H1 (cell line): Measurements from ENCODE around the gene ZBTB26. TPM values are rescaled to one million over a fixed set of nuclear protein-coding genes. Genes with fewer than 3 reads are reported as not detected.

Experiments used
- CTCF ChIA-PET: fragments of 300-600 bp; sonication (Branson Sonifier 250); formaldehyde crosslinking; loops from one replicate; lab custom pipeline; 2021; ENCODE audit not compliant: partially characterized antibody; lab: Charles Lee
- POLR2A ChIA-PET: fragments of 300-600 bp; sonication (Branson Sonifier 250); formaldehyde crosslinking; loops from one replicate; lab custom pipeline; 2021; ENCODE audit warnings: inconsistent platforms; ENCODE audit not compliant: partially characterized antibody; lab: Charles Lee
- DNase-seq, 2 experiments: peaks; one replicate each; pipeline versions ENCODE4 v3.0.0 to v3.0.0-alpha.2; 2010 to 2022; ENCODE audit warnings: low spot score in 2 of 2, low read depth in 1 of 2, mixed read lengths in 1 of 2
- FAIRE-seq: peaks from 2 replicates; lab custom pipeline; 2011; peaks lifted over from hg19 to GRCh38; lab: Jason Lieb, UNC
- H2AFZ ChIP-seq: 2 replicates; pipeline ENCODE4 v1.8.1; 2012; ENCODE audit warnings: low read length, inconsistent platforms
- H2AK5ac ChIP-seq: 2 replicates; pipeline ENCODE4 v1.6.1; 2013; ENCODE audit warnings: low read depth, low read length
- H2BK120ac ChIP-seq: replicated peaks from 2 replicates; pipeline ENCODE3; 2013; ENCODE audit warnings: low read depth, low read length, inconsistent platforms
- H2BK12ac ChIP-seq: 2 replicates; pipeline ENCODE4 v1.6.1; 2013; ENCODE audit warnings: low read depth, low read length
- H2BK15ac ChIP-seq: 2 replicates; pipeline ENCODE4 v1.6.1; 2013; ENCODE audit warnings: low read length
- H2BK20ac ChIP-seq: 2 replicates; pipeline ENCODE4 v1.6.1; 2013; ENCODE audit warnings: low read length
- H2BK5ac ChIP-seq: 2 replicates; pipeline ENCODE4 v1.6.1; 2013; ENCODE audit warnings: low read depth, low read length
- H3K14ac ChIP-seq: 2 replicates; pipeline ENCODE4 v1.6.1; 2013; ENCODE audit warnings: inconsistent platforms; ENCODE audit not compliant: insufficient read length
- H3K18ac ChIP-seq: 2 replicates; pipeline ENCODE4 v1.6.1; 2013; ENCODE audit warnings: low read length; ENCODE audit errors: extremely low read depth
- H3K23ac ChIP-seq: 2 replicates; pipeline ENCODE4 v1.6.1; 2013; ENCODE audit warnings: inconsistent platforms; ENCODE audit not compliant: insufficient read length
- H3K23me2 ChIP-seq: 2 replicates; pipeline ENCODE4 v1.6.1; 2013; ENCODE audit warnings: low read depth, low read length
- H3K27ac ChIP-seq: 2 replicates; pipeline ENCODE4 v1.6.1; 2011; ENCODE audit warnings: low read depth, low read length, inconsistent platforms
- H3K27me3 ChIP-seq, 4 experiments: replicated peaks in 1 of 4; 1 replicate in 1 of 4; 2 replicates in 3 of 4; pipeline versions ENCODE4 v1.6.1 to v1.8.1; 2011 to 2013; ENCODE audit warnings: low read length in 3 of 4, mild to moderate bottlenecking in 3 of 4, inconsistent platforms in 2 of 4, mixed read lengths in 2 of 4, moderate library complexity in 1 of 4; ENCODE audit not compliant: control insufficient read depth in 3 of 4, insufficient read depth in 3 of 4; ENCODE audit errors: extremely low read depth in 1 of 4
- H3K36me3 ChIP-seq, 4 experiments: 2 replicates each; pipeline versions ENCODE4 v1.6.1 to v1.8.1; 2011 to 2013; ENCODE audit warnings: mild to moderate bottlenecking in 4 of 4, low read length in 3 of 4, moderate library complexity in 2 of 4, control low read depth in 1 of 4, inconsistent platforms in 1 of 4; ENCODE audit not compliant: insufficient read depth in 4 of 4, control insufficient read depth in 2 of 4
- H3K4ac ChIP-seq: replicated peaks from 2 replicates; pipeline ENCODE3; 2013; ENCODE audit warnings: low read length, low read depth, mixed read lengths, inconsistent platforms; ENCODE audit not compliant: insufficient read length
- H3K4me1 ChIP-seq, 4 experiments: replicated peaks in 1 of 4; 1 replicate in 1 of 4; 2 replicates in 3 of 4; pipeline versions ENCODE4 v1.6.1 to v1.8.1; 2011 to 2013; ENCODE audit warnings: low read length in 3 of 4, inconsistent platforms in 2 of 4, mixed read lengths in 1 of 4; ENCODE audit not compliant: insufficient read depth in 4 of 4, control insufficient read depth in 3 of 4
- H3K4me2 ChIP-seq, 2 experiments: 2 replicates each; pipeline versions ENCODE4 v1.6.1 to v1.8.1; 2011 to 2013; ENCODE audit warnings: low read depth in 2 of 2, low read length in 2 of 2, control low read depth in 1 of 2, inconsistent platforms in 1 of 2, mild to moderate bottlenecking in 1 of 2; ENCODE audit not compliant: insufficient read depth in 1 of 2
- H3K4me3 ChIP-seq, 4 experiments: fragments of 200-600, 300-600 bp in 1 of 4; sonication (generic), shearing (Covaris generic), sonication (Bioruptor Twin) in 1 of 4; 2 replicates each; pipeline versions ENCODE4 v1.5.1 to v1.8.1; 2011 to 2016; ENCODE audit warnings: low read length in 4 of 4, low read depth in 3 of 4, control low read depth in 2 of 4, inconsistent platforms in 2 of 4, mild to moderate bottlenecking in 2 of 4, mixed read lengths in 1 of 4, moderate library complexity in 1 of 4; ENCODE audit not compliant: insufficient read depth in 2 of 4; ENCODE audit errors: extremely low read depth in 1 of 4
- H3K56ac ChIP-seq: replicated peaks from 2 replicates; pipeline ENCODE3; 2013; ENCODE audit warnings: low read depth, mild to moderate bottlenecking, mixed read lengths, low read length, inconsistent platforms; ENCODE audit not compliant: insufficient read length
- H3K79me1 ChIP-seq: 2 replicates; pipeline ENCODE4 v1.6.1; 2013; ENCODE audit warnings: low read depth, low read length, control low read depth
- H3K79me2 ChIP-seq, 2 experiments: 2 replicates each; pipeline versions ENCODE4 v1.6.1 to v1.8.1; 2012 to 2013; ENCODE audit warnings: low read length in 2 of 2, mild to moderate bottlenecking in 2 of 2, inconsistent platforms in 1 of 2; ENCODE audit not compliant: insufficient read depth in 2 of 2, control insufficient read depth in 1 of 2
- H3K9ac ChIP-seq, 4 experiments: replicated peaks in 1 of 4; 1 replicate in 1 of 4; 2 replicates in 3 of 4; pipeline versions ENCODE4 v1.6.1 to v1.8.1; 2011 to 2013; ENCODE audit warnings: low read depth in 3 of 4, low read length in 3 of 4, control low read depth in 2 of 4, mild to moderate bottlenecking in 2 of 4, moderate library complexity in 2 of 4, inconsistent platforms in 1 of 4; ENCODE audit errors: extremely low read depth in 1 of 4
- H3K9me3 ChIP-seq, 2 experiments: 2 replicates each; pipeline versions ENCODE4 v1.6.1 to v1.8.1; 2012 to 2013; ENCODE audit warnings: mild to moderate bottlenecking in 2 of 2, moderate library complexity in 2 of 2, control low read depth in 1 of 2, inconsistent platforms in 1 of 2, low read depth in 1 of 2, low read length in 1 of 2, mixed read lengths in 1 of 2; ENCODE audit not compliant: insufficient read depth in 2 of 2
- H4K20me1 ChIP-seq, 2 experiments: replicated peaks in 1 of 2; 2 replicates each; pipeline versions ENCODE3 to v1.8.1; 2011 to 2013; ENCODE audit warnings: inconsistent platforms in 2 of 2, low read length in 2 of 2, mild to moderate bottlenecking in 1 of 2; ENCODE audit not compliant: insufficient read depth in 2 of 2, control insufficient read depth in 1 of 2
- H4K5ac ChIP-seq: 2 replicates; pipeline ENCODE4 v1.6.1; 2013; ENCODE audit warnings: low read length, low read depth, mixed read lengths, inconsistent platforms; ENCODE audit not compliant: insufficient read length
- H4K8ac ChIP-seq: 2 replicates; pipeline ENCODE4 v1.8.0; 2013; ENCODE audit warnings: mild to moderate bottlenecking, moderate library complexity, low read length, inconsistent platforms; ENCODE audit not compliant: insufficient read depth; ENCODE audit errors: extremely low read depth
- H4K91ac ChIP-seq: replicated peaks from 2 replicates; pipeline ENCODE3; 2013; ENCODE audit warnings: low read length, mixed read lengths, inconsistent platforms; ENCODE audit not compliant: insufficient read length
- CBX8 ChIP-seq: fragments of 300-800, 300-1000 bp; sonication (generic); IDR thresholded peaks from 2 replicates; pipeline ENCODE4 v1.7.1; 2016; ENCODE audit warnings: low read depth, low read length, borderline replicate concordance
- CREB1 ChIP-seq: IDR thresholded peaks from 2 replicates; pipeline ENCODE4 v1.6.1; 2012; ENCODE audit warnings: inconsistent platforms
- CTCF ChIP-seq, 3 experiments: IDR thresholded peaks; 1 replicate in 2 of 3; 2 replicates in 1 of 3; pipeline versions ENCODE4 v1.5.1 to v1.6.1; 2011; ENCODE audit warnings: low read length in 3 of 3, mild to moderate bottlenecking in 3 of 3, inconsistent platforms in 2 of 3, low read depth in 1 of 3, moderate library complexity in 1 of 3; ENCODE audit not compliant: insufficient read depth in 1 of 3; ENCODE audit errors: control extremely low read depth in 1 of 3
- EZH2 ChIP-seq: fragments of 200-600 bp; sonication (generic); IDR thresholded peaks from 2 replicates; pipeline ENCODE4 v1.7.1; 2012; ENCODE audit warnings: low read depth, mild to moderate bottlenecking, moderate library complexity, low read length, inconsistent platforms; ENCODE audit not compliant: severe bottlenecking
- KDM1A ChIP-seq: fragments of 200-600, 300-600 bp; sonication (generic); IDR thresholded peaks from 2 replicates; pipeline ENCODE4 v1.7.1; 2016; ENCODE audit warnings: mild to moderate bottlenecking, low read length, borderline replicate concordance
- KDM5A ChIP-seq: fragments of 200-600 bp; IDR thresholded peaks from 2 replicates; pipeline ENCODE4 v1.7.1; 2012; ENCODE audit warnings: mild to moderate bottlenecking, low read length, inconsistent platforms, mixed read lengths
- MAFK ChIP-seq: IDR thresholded peaks from 2 replicates; pipeline ENCODE4 v1.6.1; 2012; ENCODE audit warnings: low read depth, mild to moderate bottlenecking, improper control_type of control experiment, low read length
- NRF1 ChIP-seq: IDR thresholded peaks from 2 replicates; pipeline ENCODE4 v1.6.1; 2011; ENCODE audit warnings: mild to moderate bottlenecking, low read depth, low read length, improper control_type of control experiment
- PHF8 ChIP-seq: fragments of 200-600 bp; sonication (generic); conservative IDR thresholded peaks from 2 replicates; pipeline ENCODE4 v1.7.1; 2012; ENCODE audit warnings: low read depth, mild to moderate bottlenecking, inconsistent platforms, low read length, moderate library complexity
- POLR2A ChIP-seq, 2 experiments: IDR thresholded peaks; 1 replicate in 1 of 2; 2 replicates in 1 of 2; pipeline ENCODE4 v1.6.1; 2011; ENCODE audit warnings: low read depth in 2 of 2, low read length in 2 of 2, mild to moderate bottlenecking in 2 of 2; ENCODE audit errors: control extremely low read depth in 1 of 2
- POU5F1 ChIP-seq: IDR thresholded peaks from 2 replicates; pipeline ENCODE4 v1.6.1; 2011; ENCODE audit warnings: low read depth, mild to moderate bottlenecking, low read length, moderate library complexity
- SIRT6 ChIP-seq: IDR thresholded peaks from one replicate; pipeline ENCODE4 v1.7.1; 2012; ENCODE audit warnings: low read length, inconsistent platforms
- SP4 ChIP-seq: IDR thresholded peaks from 2 replicates; pipeline ENCODE4 v1.6.1; 2012; ENCODE audit warnings: low read length, inconsistent platforms
- WGBS, 2 experiments: shearing (Covaris generic) in 1 of 2; methylation state at CpG; one replicate each; pipeline versions ENCODE4 v1.1.6 to v1.1.7; 2013 to 2015; ENCODE audit warnings: low lambda C conversion rate in 2 of 2, mixed read lengths in 2 of 2, inconsistent platforms in 1 of 2, low coverage in 1 of 2, missing lambda C conversion rate in 1 of 2; ENCODE audit not compliant: insufficient replicate concordance in 2 of 2, insufficient coverage in 1 of 2, insufficient read length in 1 of 2; ENCODE audit errors: extremely low coverage in 1 of 2, missing lambda C conversion rate in 1 of 2; 5-methylcytosine and 5-hydroxymethylcytosine counted together
- polyA plus RNA-seq, 7 experiments: library from polyadenylated mRNA; depleted of rRNA in 3 of 7; stranded (reverse) in 5 of 7; unstranded in 2 of 7; fragments of >200 nt in 5 of 7; fragments of 200-250 nt in 2 of 7; gene quantifications; 1 replicate in 5 of 7; 2 replicates in 1 of 7; 4 replicates in 1 of 7; pipeline versions ENCODE4 v1.2.1 to v1.2.3, GENCODE V29; 2011 to 2013; ENCODE audit warnings: missing spikeins in 2 of 7, mixed read lengths in 2 of 7
- total RNA-seq: library from RNA; stranded (reverse); fragmentation: NEBNext Ultra II Directional; extraction: Animal tissue kit (Norgen Biotek cat#: 25700); gene quantifications from 2 replicates; pipeline ENCODE4 v1.2.1, GENCODE V29; 2021

The ZBTB26 gene
- total and polyA plus RNA-seq, 2 of the 8 experiments (the other 6 are each of a cell fraction or from before 2014, with no cell fraction given): 5.7 to 7.4 TPM

- no peak overlapping the region for H3K18ac ChIP-seq
- POLR2A ChIA-PET: interaction anchor here (1.4 to 2.1 kb wide), 3 partner anchors 13 to 24 kb away, joined by 3 to 6 read pairs (median 3); partner anchors contain the start of genes RC3H2 and ZBTB6
- H2BK120ac ChIP-seq: no peak overlapping the region
- no peaks in the 10 kb centered on the region for H3K4me1 ChIP-seq
- peaks cover 0 to 1% of the 10 kb centered on the region in 2 experiments for H4K20me1 ChIP-seq
- H3K27me3 ChIP-seq: no peaks in the 10 kb centered on the region
- no peak overlapping the region for H2AK5ac ChIP-seq
- no peak overlapping the region for H3K14ac ChIP-seq
- CTCF ChIA-PET: no interaction called here
- H3K27ac ChIP-seq: no peak overlapping the region
- H3K9ac ChIP-seq: no peak overlapping the region
- H3K36me3 ChIP-seq: peaks cover 0 to 73% (median 25%) of the 10 kb centered on the region in 4 experiments; a peak in 6 of 8 replicates
- H3K4me2 ChIP-seq: no peak overlapping the region
- H3K23me2 ChIP-seq: no peaks in the 10 kb centered on the region
- no peak overlapping the region for H3K4me3 ChIP-seq
- no peak overlapping the region for H3K4ac ChIP-seq
- H3K79me2 ChIP-seq: no peaks in the 10 kb centered on the region
- no peaks in the 10 kb centered on the region for H3K79me1 ChIP-seq
- FAIRE-seq: no peak
- H3K9me3 ChIP-seq: no peaks in the 10 kb centered on the region
- H4K5ac ChIP-seq: no peak overlapping the region
- no peak for DNase-seq
- no peak overlapping the region for H4K91ac ChIP-seq
- no peak overlapping the region for H2BK20ac ChIP-seq
- H3K56ac ChIP-seq: no peak overlapping the region
- no peak overlapping the region for H4K8ac ChIP-seq
- no peak overlapping the region for H2BK12ac ChIP-seq
- H2AFZ ChIP-seq: no peak overlapping the region
- H3K23ac ChIP-seq: no peak overlapping the region
- 67% methylated on average over 3 of the region's 3 CpGs; no CpG with 5 or more reads in 1 of the 2 experiments for WGBS, 2 experiments
- H2BK15ac ChIP-seq: no peak overlapping the region
- H2BK5ac ChIP-seq: no peak overlapping the region
- TF ChIP-seq SIRT6 (no peak), EZH2 (no peak), KDM5A (no peak), NRF1 (no peak), PHF8 (no peak), CREB1 (no peak), POU5F1 (no peak), SP4 (no peak), KDM1A (no peak), CBX8 (no peak), CTCF (IDR thresholded peaks at IDR 0.05; ENCODE audit: control extremely low read depth in 1 of 3, insufficient read depth in 1 of 3, low read depth in 1 of 3, low read length in 3 of 3) (no peak), MAFK (no peak), POLR2A (IDR thresholded peaks at IDR 0.05; ENCODE audit: control extremely low read depth in 1 of 2, low read depth in 2 of 2, low read length in 2 of 2) (no peak)
Observed at GRCh38 chr9:122888480-122888879, 42.8 kb downstream of the ZBTB26 start.
